ENCODE data around the gene KRT31. TPM values are rescaled to one million over a fixed set of nuclear protein-coding genes. Genes with fewer than 3 reads are reported as not detected.

KRT31 gene
- total and polyA plus RNA-seq, 2 experiments from 2014 or later: not detected

DNA sequence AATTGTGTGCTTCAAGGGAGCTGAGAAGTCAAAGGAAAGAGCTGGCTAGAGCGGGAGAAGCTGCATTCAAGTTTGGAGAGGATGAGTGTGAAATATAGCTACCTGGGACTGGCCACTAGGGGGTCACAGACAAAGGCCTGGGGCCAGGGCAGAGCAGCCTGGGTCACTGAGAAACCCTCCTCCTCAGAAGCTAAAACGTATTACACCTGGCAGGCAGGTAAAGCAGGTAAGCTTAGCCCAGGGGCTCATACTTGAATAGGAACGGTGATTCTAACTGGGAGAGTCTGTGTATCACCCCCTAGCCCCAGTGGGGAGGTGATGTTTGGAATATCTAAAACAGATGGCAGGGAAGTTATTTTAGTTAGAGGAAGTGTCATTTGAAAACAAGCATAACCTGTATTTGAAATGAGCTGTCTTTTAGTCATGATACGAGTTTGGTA lies 20.2 kb upstream of the KRT31 start:
- no peaks in the 10 kb centered on the region for H3K9me3 ChIP-seq (ENCODE audit: low read depth)
- no peaks in the 10 kb centered on the region for H3K4me1 ChIP-seq (ENCODE audit: low read depth)
- no peak overlapping the region for H3K4me3 ChIP-seq
- DNase-seq (ENCODE audit: low read depth in 1 of 2, low spot score in 1 of 2): peak in 1 of 2 donors; percentile 28
- H3K27me3 ChIP-seq: peaks cover 21% of the 10 kb centered on the region
- peak; percentile 41 for TF ChIP-seq CTCF (IDR thresholded peaks at IDR 0.05; ENCODE audit: low read depth, low read length)
- no peaks in the 10 kb centered on the region for H3K36me3 ChIP-seq
- H3K27ac ChIP-seq: no peak overlapping the region

DNA sequence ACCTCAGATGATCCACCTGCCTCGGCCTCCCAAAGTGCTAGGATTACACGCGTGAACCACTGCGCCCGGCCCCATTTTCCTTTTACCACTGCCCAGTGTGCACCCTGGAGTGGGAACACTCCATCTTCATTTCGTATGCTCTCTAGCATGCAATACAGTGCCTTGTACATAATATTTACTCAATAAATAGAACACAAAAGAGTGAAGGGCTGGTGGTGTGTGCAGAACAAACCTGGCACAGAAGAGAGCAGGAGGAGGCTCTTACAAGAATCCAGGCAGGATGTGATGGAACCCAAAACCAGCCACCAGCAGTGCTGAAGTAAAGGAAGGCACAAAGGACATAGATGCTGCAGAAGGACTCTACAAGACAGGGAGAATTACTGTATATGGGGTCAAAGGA lies 19.7 kb upstream of the KRT31 start:
- no peaks in the 10 kb centered on the region for H3K9me3 ChIP-seq (ENCODE audit: low read depth)
- H3K27ac ChIP-seq: no peak overlapping the region
- H3K27me3 ChIP-seq: peaks cover 21% of the 10 kb centered on the region
- no peak for TF ChIP-seq CTCF (IDR thresholded peaks at IDR 0.05; ENCODE audit: low read depth, low read length)
- no peaks in the 10 kb centered on the region for H3K36me3 ChIP-seq
- no peak for DNase-seq (ENCODE audit: low read depth in 1 of 2, low spot score in 1 of 2)
- H3K4me1 ChIP-seq (ENCODE audit: low read depth): no peaks in the 10 kb centered on the region
- H3K4me3 ChIP-seq: no peak overlapping the region

GRCh38 chr17:41416479-41416878 lies 19.1 kb upstream of the KRT31 start:
- no peak for TF ChIP-seq CTCF (IDR thresholded peaks at IDR 0.05; ENCODE audit: low read depth, low read length)
- Histone ChIP-seq H3K4me1 (ENCODE audit: low read depth) (no peaks in the 10 kb centered on the region), H3K27ac (no peak overlapping the region), H3K36me3 (no peaks in the 10 kb centered on the region), H3K4me3 (no peak overlapping the region), H3K27me3 (peaks cover 20% of the 10 kb centered on the region), H3K9me3 (ENCODE audit: low read depth) (no peaks in the 10 kb centered on the region)
- DNase-seq (ENCODE audit: low read depth in 1 of 2, low spot score in 1 of 2): no peak

- no peak for TF ChIP-seq CTCF (IDR thresholded peaks at IDR 0.05; ENCODE audit: low read depth, low read length)
- no peaks in the 10 kb centered on the region for H3K9me3 ChIP-seq (ENCODE audit: low read depth)
- no peak overlapping the region for H3K4me3 ChIP-seq
- no peaks in the 10 kb centered on the region for H3K36me3 ChIP-seq
- no peak for DNase-seq (ENCODE audit: low read depth in 1 of 2, low spot score in 1 of 2)
- peaks cover 14% of the 10 kb centered on the region for H3K27me3 ChIP-seq
- no peaks in the 10 kb centered on the region for H3K4me1 ChIP-seq (ENCODE audit: low read depth)
- no peak overlapping the region for H3K27ac ChIP-seq
These were observed 18.5 kb upstream of the KRT31 start for GRCh38 chr17:41415833-41416335.

DNA sequence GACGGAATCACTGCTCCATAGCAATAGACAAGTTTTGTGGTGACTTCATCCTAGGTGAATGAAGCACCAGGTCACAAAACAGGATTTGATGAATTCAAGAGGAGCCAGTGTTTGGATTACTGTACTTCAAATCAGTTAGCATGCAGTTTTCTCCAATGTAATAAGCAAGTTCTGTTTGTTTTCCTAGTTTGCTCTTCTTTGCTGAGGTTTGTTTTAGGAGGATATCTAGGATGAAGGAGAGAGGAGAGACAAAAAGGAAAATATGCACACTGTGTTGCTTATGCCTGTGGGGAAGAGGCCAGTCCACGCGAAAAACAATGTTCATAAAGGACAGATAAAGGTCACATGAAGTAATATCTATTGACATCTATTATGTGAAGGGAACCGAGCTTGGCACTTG lies 18.0 kb upstream of the KRT31 start:
- no peak overlapping the region for H3K27ac ChIP-seq
- no peak for DNase-seq (ENCODE audit: low read depth in 1 of 2, low spot score in 1 of 2)
- no peaks in the 10 kb centered on the region for H3K36me3 ChIP-seq

More for the DNA sequence above, 18.0 kb upstream of the KRT31 start:
- Histone ChIP-seq H3K4me1 (ENCODE audit: low read depth) (no peaks in the 10 kb centered on the region), H3K4me3 (no peak overlapping the region), H3K27me3 (peaks cover 11% of the 10 kb centered on the region), H3K9me3 (ENCODE audit: low read depth) (no peaks in the 10 kb centered on the region)
- no peak for TF ChIP-seq CTCF (IDR thresholded peaks at IDR 0.05; ENCODE audit: low read depth, low read length)

All from cardiac muscle cell (in vitro differentiated cells and primary cell).